NCI-H446 (cell line): ENCODE data around the gene SERPINB10.

Experiments used
- DNase-seq, 2 experiments: peaks; one replicate each; lab custom pipeline; 2025; lab: John Stamatoyannopoulos, UW

Gene SERPINB10

DNA sequence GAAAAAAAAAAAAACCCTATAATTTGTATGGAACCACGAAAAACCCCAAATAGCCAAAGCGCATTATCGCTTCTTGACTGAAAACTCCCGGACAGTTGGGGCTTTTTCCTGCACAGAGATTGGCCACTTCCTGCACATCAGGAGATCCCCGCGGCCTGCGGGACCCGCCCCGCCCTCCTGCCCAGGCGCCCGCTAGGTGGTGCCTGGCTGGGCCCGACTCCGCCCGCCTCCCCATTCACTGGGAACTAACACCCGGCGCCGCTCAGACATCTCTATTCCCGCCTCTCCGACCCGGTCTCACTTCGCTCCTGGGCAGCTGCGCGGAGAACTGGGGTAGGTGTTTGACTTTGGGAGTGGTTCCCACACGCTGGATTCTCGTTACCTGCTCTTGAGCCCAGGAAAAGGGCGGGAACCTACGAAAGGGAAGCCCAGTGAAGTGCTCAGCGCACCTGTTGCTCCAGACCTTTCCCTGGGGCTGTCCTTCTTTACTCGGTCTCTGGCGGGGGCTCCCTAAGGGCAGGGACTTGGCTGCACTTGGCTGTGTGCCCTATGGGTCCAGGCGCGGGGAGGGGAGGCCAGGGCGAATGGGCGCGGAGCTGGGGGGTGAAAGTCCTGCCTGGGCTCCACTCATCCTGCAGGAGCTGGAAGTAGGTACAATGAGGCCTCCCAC, 41.4 kb downstream of the SERPINB10 start, which contains the start of gene HMSD:
HMSD (plus strand) TSS at position 234 of the 670 bp plus-strand sequence. CDS start 4,155 bp downstream, outside the sequence.
- DNase-seq: peak in 1 of 2 experiments; percentile 10

DNA sequence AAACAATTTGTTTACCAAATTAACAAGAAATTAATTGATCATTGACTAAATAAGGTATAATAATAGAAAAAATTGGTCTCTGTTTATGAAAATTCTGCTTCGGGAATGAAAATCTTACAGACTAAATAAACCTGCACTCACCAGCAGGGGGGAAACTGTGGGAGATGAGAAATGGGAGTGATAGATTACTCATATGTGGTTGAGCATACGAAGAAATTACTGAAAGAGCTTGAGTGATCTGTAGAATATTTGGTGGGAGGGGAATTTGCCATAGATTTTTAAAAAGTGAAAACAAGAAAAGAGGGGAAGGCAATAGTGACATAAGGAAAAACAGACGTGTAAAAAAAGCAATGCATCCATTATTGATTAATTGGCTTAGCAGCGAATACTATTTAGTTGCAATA, 43.5 kb downstream of the SERPINB10 start:
- DNase-seq: no peak

DNA sequence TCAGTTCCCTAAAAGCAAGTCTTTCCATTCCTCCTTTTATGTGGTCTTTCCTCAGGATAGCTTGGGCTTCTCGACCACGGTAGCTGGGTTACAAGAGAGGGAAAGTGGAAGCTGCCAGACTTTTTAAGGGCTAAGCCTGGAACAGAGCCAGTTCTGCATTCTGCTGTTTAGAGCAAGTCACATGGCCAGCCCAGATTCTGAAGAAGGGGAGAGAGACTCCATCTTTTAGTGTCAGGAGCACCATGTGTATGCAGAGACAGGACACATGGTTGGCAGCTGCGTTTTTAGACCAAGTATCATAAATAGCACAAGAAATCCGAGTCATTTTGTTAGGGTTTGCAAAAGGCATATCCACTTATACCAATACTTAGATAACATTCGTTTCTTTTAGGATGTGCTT, 46.1 kb downstream of the SERPINB10 start:
- DNase-seq: peak in 1 of 2 experiments; percentile 58

DNA sequence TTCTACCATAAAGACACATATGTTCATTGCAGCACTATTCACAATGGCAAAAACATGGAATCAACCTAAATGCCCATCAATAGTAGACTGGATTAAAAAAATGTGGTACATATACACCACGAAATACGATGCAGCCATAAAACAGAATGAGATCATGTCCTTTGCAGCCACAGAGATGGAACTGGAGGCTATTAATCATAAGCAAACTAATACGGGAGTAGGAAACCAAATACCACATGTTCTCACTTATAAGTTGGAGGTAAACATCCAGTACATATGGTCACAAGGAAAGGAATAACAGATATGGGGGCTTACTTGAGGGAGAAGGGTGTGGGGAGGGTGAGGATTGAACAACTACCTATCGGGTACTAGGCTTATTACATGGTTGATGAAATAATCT, 49.0 kb downstream of the SERPINB10 start:
- no peak for DNase-seq

DNA sequence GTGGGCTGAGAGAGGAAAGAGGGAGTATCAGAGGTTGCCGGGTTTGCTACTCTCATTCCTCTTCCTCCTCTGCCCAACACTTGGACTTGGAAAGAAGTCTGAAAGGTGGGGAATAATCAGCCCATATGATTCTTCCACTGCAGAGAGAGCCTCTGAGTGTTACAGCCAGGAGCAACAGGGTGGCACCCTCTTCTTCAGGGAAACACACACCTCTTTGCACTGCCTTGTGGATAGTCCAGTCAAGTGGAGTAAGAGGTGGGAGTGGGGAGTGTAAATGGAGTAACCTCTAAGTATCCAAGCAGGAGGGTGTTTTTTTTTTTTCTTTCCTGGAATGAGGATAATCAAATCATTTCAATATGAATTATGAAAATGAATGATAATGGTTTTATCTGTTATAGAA, 53.1 kb downstream of the SERPINB10 start:
- no peak for DNase-seq

DNA sequence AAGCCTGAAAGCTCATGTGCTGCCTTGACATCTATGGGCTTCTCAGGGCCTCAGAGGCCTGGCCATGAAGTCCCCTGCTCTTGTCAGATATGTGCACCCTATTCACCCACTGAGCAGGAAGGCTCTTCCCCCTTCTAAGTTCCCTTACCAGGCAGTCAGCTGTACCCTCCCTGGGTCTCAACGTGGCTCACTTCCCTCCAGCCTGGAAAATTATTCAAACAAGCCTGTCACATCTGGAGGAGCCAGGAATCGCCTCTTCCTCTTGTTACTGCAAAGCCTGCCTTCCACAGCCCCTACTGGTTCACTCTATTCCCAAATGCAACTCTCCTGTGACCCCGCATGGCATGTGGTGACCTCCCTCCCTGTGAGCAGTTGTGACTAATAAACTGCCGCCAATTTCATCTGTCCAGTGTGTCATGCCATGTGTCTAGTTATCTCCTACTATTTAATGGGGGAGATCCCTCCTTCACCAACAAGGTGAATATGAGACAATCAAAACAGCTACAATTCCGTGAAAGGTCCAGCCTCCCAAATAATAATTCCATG, 53.8 kb downstream of the SERPINB10 start:
- DNase-seq: no peak

DNA sequence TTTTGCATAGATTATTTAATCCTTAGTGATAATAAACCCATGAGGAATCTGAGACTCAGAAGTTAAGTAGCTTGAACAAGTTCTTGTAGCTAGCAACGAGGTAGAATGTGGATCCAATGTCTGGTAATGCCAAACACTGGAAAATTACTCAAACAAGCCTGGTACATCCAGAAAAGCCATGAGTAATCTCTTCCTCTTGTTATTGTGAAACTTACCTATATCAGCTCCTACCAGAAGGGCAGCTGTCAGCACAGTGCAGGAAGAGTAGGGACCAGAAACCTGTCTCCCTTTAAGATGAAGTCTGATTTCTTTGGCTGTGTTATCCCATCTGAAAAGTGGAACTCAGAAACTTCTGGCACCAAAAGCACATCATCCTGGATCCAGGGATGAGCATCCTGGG, 54.4 kb downstream of the SERPINB10 start:
- no peak for DNase-seq

DNA sequence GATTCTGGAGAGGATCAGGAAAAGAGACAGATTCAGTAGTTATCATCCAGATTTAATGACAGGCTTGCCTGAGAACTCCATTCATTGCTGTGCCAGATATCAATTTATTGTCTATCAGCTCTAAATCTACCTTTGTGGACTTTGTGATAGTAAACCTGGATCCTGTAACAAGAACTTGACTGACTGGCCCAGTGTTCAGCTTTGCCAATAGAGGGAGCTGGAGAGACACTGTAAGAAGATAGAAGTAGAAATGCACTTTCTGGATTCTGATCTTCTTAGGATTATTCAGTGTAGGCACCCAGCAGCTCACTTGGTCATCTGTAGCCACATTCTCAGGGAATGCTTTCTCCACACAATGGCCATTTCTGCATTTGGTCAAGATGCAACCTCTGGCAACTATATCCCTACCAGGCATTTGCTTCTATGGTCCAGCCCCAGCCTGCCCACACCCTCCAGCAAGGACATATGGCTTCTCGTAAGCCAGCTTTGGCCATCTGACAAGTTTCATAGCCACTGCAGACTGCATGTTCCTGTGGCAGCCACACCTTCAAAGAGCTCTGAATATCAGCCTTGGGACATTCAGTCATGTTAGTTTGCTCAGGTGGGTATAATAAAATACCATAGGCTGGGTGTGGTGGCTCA, 56.0 kb downstream of the SERPINB10 start:
- peak in 1 of 2 experiments; percentile 62 for DNase-seq

DNA sequence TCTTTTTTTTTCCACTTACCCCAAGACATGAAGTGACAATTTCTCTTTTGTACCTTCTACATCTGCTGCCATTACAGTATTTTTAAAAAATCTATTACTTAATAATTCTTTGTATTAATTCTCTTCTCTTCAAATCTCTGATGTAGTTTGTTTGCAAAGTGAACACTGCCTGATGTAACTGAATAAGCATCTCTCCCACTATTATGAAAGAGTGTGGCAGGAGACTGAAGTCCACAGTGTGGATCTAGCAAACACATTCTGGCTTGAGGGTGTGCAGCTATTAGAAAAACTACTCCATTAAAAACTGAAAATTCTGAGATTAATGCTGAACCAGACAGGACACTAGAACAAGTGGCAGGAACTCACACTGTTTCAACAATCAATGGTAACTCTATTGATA, 57.1 kb downstream of the SERPINB10 start:
- no peak for DNase-seq

DNA sequence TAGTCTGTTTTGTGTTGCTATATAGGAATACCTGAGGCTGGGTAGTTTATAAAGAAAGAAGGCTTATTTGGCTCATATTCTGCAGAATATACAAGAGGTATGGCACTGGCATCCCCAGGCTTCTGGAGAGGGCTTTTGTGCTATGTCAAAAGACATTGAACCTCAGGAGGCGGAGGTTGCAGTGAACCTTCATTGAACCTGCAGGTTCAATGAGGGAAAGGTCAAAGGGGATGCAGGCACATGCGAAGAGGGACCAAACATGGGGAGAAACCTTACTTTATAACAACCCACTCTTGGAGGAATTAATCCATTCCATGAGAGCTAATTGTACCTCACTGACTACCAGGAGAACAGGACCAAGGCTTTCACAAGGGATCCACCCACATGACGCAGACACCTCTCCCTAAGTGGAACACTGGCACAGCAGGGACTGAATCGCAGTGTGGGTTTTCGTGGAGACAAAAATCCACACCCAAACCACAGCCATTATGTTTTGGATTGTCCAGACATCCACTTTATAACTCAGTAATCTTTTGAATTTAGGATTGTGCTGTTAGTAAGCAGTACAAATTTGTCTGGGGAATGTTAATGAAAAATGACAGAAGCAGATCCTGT, 58.1 kb downstream of the SERPINB10 start:
- no peak for DNase-seq

DNA sequence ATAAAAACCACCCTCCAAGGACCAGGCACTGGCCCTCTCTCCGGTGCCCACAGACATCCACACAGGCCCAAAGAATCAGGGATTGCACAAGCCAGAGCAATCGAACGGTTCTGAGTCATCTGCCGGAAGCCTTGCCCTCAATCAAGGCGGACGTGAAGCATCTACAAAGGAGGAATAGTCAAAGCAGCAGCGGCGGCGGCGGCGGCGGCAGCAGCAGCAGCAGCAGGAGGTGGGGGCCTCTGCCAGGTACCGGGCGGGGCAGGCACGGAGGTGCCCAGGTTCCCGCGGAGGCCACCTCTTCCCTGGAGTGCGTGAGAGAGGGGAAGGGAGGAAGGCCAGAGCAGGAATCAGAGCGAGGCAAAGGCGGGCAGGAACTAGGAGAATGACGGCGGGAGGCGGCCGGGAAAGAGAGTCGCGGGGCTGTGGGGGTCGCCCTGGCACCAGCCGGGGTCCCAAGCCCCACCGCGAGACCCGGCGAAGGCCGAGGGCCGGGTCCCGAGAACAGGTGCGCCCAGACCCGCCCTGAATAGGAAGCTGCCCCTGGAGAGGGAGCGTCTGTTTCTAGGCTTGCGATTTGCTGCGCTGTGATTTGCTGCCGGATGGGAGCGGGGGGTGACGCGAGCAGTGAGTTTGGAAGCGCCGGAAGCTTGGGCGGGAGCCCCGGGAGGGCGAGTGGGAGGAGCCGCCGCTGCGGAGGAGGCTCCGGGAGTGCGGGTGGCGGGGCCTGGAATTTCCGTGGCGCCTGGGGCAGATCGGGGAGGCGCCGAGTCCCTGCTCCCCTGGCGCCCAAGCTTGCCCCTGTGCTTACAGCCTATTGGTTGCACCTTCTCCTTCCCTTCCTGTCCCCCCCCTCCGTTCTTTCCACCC, 62.4 kb downstream of the SERPINB10 start, which contains the start of gene SERPINB8:
SERPINB8 (plus strand) TSS at position 140 of the 867 bp plus-strand sequence. CDS start 8,228 bp downstream, outside the sequence.
- DNase-seq: peak; percentile 86 to 90

DNA sequence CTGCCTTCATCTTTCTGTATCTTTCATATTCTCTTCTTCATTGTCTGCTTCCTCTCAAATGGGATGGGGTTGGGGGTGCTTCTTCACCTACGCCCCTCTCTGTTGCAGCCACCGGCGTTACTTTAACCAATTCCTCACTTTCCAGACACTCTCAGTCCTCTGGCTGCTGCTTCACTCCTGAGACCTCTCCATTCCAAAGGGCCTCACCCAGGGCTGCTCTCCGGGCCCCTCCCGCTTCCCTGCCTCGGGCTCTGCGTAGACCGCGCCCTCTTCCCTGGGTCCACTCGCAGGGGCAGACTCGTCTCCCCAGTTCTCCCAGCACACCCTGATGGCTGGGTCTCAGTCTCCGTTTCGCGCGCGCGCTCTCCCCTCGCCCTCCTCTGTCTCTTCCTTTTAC, 63.0 kb downstream of the SERPINB10 start:
- DNase-seq: no peak

DNA sequence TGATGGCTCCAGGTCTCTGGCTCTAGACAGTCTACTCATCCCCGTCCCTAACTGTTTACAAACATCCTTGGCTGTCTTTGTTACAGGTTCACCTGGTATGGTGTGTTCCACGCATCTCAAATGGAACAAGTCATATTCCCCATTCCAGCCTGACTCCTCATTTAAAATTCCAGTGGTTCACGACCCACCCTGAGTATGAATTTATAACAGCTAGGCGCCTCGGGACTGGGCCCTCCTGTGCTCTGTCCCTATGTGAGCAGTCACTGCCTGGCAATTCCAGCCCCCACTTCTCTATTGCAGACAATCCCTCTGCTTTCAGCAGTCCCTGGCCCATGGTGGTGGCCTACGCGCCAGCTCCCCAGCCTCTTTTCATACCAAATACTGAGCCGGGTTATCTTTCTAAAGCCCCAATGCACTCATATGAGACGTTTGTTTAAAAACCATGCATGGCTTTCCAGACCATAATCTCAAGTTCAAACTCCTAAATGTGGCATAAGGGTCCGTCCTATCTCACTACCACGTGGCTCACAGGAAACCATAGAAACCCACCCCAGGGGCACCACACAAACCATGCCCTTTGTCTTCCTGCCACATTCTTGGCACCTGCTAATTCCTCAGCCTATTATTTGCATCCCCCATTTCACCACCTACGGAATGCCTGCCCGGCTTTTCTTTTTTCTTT, 63.7 kb downstream of the SERPINB10 start:
- no peak for DNase-seq

DNA sequence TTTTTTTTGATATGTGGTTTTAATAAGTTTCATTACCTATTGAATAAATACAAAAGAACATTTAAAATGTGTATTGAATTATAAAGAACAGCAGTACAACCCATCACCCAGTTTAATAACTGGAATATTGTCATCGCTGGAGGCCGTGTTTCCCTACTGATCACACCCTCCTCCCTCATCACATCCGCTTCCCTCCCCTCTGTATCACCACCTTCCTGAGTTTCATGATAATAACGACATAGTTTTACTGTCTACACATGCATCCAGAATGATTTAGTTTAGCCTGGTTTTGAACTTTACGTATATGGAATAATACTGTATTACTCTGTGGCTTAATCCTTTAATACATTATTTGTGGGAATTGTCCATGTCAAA, 64.2 kb downstream of the SERPINB10 start:
- DNase-seq: no peak

DNA sequence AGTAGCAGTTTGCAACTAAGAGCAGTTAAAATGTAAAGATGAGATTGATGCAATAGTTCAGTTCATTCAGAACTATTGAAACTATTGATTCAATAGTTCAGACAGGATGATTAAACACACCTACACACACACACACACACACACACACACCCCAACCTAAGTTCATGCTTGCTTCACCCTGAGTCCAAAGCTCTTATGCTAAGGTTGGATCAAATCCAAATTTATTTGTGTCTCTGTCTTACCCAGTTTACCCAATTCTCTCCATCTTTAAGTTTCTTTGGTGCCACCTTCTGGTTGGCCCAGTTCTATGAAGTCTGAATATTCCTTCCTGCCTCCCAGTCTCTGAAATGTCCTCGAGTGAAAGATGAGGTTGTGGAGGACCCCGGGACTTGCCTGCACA, 67.2 kb downstream of the SERPINB10 start:
- DNase-seq: peak in 1 of 2 experiments; percentile 30

DNA sequence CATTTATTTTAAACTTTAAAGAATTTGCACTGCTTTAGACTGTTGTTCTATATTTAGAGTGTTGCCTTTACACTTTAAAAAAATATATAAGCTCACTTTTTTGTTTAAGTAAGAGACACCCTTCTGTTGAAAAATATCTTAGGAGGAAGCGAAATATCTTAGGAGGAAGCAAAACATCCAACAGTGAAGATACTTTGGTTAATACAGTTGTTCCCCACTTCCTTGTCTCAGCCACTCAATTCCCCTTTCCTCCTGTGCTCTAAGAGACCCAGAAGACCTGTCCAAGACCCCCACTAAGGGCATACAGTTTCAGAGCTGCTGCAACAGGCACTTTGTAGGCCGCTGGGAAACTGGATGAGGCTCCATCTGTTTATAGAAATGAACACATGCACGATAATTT, 67.9 kb downstream of the SERPINB10 start:
- no peak for DNase-seq

DNA sequence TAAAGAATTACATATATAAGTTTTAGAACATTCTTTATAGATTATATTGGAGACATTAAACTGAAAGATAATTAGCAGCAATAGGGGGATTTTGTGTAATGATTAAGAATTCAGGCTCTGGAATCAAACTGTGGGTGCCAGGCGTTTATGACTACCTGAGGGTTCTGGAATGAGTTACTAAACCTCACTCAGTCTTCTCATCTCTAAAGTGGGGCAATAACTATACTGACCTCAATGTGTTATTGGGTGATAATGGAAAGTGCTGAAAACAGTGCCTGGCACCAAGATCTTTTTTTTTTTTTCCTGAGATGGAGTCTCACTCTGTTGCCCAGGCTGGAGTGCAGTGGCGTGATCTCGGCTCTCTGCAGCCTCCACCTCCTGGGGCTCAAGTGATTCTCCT, 69.3 kb downstream of the SERPINB10 start:
- DNase-seq: no peak

DNA sequence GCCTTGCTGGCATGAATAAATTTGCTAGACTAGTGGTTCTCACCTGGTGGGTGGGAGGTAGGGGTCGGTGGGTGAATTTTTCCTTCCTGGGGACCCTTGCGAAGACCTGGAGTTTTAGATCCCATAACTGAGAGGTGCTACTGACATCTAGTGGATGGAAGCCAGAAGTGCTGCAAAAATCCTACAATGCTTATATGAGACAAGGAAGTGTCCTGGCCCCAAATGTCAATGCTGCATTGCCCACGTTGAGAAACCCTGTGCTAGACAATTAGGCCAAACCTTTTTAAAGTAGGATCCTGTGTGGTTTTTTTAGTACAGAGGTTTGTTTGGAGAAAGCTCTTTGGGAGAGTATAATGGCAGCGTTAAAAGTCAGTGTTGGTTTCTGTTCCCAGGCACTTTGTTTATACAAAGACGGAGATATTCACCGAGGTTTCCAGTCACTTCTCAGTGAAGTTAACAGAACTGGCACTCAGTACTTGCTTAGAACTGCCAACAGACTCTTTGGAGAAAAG, 71.7 kb downstream of the SERPINB10 start:
- peak; percentile 32 to 76 for DNase-seq

DNA sequence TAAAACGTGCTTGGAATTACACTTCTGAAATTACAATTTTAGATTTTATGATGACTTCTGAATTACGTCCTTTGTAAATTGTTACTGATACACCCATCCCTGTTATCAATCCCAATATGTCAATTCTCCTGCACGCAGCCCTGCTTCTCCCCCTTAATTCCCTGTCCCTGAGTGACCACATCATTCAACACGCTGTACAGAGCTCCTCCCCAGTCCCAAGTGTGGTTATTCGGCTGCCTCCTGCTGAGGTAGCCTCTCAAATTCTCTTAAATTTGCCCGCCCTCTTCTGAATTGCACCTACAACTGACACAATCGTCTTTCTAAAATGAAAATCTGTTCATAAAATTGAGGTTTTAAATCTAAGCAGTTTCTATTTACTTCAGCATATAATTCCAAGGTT, 72.3 kb downstream of the SERPINB10 start:
- no peak for DNase-seq

DNA sequence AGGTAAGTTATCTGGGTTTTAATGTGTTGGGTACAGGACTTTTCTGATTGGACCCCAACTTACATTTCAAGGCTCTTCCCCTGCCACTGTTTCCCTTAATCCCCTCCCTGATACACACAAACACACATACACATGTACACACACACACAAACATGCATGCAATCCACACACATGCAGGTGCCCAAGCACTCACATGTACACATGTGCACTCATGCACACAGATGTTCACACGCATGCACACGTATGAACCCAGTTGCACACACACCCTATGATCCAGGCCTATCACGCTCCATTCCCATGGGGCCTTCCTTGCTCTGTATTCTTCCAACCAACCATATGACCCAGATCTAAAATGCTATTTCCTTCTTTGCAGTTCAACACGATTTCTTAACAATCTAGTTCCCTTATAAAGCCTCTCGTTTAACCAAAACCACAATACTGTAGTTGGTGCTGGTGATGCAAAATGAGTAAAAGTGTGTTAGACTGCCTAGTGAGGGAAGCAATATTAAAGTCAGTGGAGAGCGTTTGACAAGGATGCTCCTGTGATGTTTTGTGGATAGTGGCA, 73.2 kb downstream of the SERPINB10 start:
- no peak for DNase-seq

DNA sequence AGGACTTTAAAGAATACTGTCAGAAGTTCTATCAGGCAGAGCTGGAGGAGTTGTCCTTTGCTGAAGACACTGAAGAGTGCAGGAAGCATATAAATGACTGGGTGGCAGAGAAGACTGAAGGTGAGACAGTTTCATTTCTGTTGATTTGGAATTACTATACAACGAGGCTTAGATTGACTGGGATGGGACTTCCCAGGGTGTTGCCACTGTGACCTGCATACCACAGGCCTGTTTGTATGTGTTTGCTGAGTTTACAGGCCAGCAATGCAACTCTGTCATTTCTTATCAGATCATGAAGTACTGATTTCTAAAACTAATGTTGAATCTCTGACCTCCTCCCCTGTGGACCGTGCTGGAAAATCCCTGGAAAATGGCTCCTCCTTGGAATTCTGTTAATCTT, 74.0 kb downstream of the SERPINB10 start:
- DNase-seq: no peak
